ENCODE results near the gene FANCC.

FANCC gene

DNA sequence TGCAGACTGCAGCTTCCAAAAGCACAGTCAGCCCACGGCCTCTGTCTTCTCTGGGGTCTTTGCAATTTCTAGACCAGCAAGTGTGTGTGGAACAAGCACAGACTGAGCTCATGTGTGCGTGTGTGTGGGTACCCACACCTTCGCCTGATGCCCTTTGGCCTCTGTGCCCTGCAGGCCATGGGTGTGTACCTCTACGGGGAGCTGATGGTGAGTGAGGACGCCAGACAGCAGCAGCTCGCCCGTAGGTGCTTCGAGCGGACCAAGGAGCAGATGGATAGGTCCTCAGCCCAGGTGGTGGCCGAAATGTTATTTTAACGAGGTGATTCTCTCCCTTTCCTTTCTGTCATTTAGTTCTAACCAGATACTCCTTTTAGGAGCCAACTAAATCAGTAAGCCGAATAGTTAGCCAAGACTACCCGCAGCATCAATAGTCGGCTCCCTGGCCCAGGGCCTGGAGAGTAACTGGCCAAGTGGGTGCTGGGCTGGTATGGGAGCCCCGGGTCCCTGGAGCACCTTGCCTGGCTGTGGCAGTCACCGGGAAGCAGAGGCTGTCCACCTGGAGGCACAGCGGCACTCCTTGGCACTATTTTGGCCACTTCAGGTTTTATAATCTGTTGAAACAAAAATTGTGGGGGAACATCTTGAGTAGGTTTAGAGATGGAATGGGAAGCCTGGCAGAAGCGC, 235.0 kb downstream of the FANCC start:
- no peak for DNase-seq

GRCh38 chr9:95081998-95082397, 235.5 kb downstream of the FANCC start:
- no peak for DNase-seq

- no peak for DNase-seq
Observed at GRCh38 chr9:95080961-95081647, 236.4 kb downstream of the FANCC start.

- no peak for DNase-seq
Observed at GRCh38 chr9:95079461-95079860, 238.0 kb downstream of the FANCC start.

DNA sequence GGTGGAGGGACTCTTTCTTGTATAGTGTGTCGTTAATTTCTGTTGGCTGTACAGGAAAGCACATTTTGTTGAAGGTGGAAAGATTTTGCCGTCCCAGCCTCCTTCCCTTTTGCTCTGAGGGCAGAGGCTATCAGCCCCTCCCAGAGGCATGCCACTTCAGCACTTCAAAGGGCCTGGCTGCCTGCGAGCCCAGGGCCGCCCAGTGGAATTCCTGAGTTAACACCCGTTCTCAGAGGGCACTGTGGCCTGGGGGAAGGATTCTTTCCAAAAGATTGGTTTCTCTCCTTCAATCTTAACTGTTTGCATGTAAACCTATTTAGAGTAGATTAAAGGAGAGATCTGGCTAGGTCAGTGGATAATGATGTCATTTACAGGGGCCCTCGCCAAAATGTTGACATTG, 238.6 kb downstream of the FANCC start:
- no peak for DNase-seq

GRCh38 chr9:95078511-95078910, 239.0 kb downstream of the FANCC start:
- no peak for DNase-seq

DNA sequence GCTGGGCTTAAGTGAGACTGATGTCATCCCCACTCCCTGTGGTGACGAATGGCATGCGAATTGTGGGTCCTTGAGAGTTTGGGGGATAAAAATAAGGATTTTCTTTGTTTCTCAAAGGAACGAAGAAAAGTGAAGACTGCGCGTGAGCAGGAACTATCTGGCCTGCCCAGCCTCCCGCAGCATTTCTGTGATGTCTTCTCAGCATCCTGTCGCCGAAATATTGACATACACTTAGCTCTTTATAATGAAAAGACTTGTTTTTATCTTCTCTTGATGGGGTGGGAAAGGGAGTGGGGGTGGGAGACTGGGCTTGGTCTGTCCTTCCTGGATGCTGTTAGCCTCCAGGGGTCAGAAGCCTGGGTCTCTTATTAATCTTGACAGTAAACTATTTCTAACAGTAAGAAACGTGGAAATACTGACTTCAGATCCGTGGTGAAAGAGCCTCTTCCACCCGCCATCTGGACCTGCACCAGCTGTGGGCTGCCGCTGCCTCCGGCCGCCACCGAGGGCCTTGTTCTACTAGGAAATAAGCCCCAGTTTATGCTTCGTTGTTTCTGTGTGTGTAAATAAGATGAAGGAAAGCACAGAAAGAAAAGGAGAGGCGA, 239.6 kb downstream of the FANCC start:
- DNase-seq, result no peak

DNA sequence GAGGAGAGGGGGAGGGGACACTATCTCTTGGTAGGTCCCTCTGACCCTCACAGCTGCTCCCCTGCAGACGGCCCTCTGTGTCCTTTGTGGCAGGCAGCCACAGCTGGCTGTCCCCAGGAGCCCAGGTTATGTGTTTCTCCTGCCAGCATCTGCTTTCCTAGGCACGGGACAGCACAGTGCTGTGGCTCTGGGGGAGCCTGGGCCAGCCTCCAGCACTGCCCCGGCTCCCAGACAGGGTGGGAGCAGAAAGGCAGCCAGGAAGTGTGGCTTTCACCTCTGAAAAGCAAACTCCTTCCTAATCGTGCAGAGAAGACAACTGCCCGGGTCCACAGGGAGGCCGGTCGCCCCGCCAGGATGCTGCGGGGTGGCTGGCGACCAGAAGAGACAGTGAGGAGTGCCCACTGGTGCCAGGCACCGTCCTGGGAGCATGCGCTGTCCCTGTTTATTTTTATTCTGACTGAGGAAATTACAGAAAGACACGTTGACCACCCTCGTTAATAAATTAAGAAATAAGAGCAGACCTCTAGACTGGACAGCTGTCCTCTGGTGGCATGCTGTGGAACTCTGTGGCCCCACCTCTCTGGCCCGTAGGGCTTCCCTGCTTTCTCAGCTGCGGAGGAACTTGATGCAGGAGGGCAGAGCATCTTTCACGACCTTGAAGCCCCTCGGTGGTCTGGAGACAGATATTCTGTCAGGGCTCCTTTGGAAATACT, 240.3 kb downstream of the FANCC start:
- DNase-seq, result no peak

GRCh38 chr9:95076696-95077052, 240.8 kb downstream of the FANCC start:
- DNase-seq, result no peak

GRCh38 chr9:95075700-95076099, 241.8 kb downstream of the FANCC start:
- no peak for DNase-seq

DNA sequence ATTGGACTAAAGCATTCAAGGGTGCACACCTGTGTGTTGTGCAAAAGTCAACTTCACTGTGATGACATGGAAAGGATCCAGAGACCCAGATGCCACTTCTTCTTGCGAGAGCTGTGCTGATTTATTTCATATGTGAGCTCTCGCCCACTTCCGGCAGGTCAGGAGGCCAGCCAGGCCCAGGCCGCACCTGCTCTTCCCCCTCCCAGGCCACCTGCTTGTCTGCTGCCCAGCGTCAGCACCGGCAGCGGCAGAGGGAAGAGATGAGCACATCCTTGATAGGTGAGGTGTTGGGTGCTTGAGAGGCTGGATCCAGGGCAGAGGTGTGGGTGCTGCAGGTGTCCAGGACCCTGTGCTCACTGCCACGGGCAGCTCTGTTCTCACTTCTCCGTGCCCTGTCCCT, 242.9 kb downstream of the FANCC start:
- DNase-seq, result peak; percentile 12

- DNase-seq, result no peak
Observed at GRCh38 chr9:95073918-95074317, 243.6 kb downstream of the FANCC start.

DNA sequence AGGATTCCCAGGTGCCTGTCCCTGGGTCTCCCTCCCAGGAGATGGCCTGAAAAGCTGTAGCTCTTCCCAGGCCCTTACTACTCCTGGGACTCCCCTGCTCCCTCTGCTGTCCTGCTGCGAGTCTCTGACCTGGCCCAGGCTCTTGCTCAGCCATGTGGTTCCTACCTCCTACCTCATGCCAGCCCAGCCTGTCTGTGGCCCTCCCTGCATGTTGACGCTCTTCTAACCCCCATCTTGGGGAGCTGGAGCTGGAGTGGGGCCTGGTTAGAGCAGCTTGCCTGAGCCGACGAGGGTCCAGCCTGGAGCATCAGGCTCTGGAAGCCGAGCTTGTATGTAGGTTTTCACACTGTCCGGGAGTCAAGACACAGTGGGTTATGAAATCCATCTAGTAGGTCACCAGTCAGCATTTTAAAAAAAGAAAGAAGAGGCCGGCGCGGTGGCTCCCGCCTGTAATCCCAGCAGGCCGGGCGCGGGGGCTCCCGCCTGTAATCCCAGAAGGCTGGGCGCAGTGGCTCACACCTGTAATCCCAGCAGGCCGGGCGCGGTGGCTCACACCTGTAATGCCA, 244.4 kb downstream of the FANCC start:
- no peak for DNase-seq

- no peak for DNase-seq
Observed at GRCh38 chr9:95071925-95072324, 245.6 kb downstream of the FANCC start.

- DNase-seq, result no peak
Observed at GRCh38 chr9:95071450-95071849, 246.1 kb downstream of the FANCC start.

DNA sequence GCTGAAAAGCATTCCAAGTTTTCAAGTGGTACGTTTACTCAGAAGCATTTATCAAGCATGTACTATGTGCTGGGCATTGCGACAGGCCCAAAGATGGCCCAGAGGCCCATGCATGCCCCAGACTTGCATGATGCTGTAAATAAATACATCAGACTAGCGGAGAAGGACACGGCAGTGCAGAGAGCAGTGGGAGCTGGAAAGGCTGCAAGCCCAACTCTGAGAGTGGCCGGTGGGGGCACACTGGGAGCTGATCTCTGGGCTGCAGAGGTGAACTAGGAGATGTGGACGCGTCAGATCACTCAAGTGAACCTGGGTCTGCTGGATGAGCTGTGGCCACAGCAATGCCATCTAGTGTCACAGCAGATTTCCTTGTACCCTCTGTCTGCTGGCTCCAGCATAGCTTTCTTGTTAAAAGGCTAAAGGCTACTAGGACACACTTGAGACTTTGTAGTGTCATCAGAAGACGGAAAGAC, 246.9 kb downstream of the FANCC start:
- DNase-seq, result no peak

DNA sequence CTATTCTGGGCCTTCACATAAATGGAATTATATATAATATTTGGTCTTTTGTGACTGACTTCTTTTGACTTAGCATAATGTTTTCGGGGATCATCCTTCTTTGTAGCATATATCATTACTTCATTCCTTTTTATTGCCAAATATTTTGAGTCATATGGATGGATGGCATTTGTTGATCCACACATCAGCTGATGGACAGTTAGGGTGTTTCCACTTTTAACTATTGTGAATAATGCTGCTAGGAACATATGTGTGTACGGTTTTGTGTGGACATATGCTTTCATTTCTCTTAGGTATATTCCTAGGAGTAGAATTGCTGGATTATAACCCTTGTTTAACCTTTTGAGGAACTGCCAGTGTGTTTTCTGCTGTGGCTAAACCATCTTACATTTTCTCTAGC, 249.6 kb downstream of the FANCC start:
- DNase-seq, result no peak

DNA sequence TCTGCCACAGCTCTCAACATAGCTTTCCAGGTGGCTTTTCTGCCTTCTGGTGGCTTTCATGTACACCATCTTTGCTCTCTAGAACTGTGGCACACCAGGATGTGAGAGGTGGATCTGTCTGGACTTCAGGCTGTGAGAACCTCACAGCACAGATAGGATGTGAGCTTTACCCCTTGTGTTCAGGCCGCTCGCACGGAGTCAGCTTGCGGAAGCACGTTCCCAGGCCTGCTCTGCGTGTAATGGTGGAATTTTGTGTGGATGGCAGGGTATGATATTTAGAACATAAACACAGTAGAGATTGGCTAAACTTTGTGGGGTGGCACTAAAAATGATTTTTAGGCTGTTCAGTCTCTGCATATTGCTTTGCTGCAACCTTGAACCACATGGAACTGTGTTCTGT, 250.5 kb downstream of the FANCC start:
- no peak for DNase-seq

DNA sequence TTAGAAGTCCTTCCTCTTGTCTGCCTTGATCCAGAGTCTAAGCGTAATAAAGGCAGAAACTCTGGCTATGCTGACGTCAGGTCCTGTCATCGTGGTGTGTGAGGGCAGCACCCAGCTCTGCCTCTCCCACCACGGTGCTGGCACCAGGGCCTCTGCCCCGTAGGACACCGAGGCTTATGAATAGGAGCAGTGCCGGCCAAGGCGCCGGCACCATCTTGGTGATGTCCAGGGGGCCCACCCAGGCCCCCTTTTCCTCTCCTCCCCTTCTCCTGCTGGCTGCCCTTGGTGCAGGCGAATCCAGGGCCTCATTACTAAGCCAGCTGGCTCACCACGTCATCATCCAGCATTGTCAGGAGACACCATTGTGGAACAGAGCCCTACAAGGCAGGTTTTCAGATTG, 252.3 kb downstream of the FANCC start:
- no peak for DNase-seq

DNA sequence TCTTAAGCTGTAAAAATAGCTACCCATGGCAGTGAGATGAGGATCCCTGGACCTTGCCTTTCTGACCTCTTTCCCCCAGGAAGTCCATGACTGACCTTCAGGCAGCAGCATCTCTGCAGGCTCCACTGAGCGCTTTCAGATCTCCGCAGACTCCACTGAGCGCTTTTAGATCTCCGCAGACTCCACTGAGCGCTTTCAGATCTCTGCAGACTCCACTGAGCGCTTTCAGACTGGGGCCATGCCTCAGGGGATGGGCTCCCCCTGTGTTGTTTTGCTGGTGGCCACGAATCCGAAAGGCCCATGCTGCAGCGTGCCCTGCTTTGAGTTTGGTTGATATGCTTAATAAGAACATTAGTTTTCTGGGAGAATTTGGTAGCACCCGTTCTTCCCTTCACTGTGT, 254.2 kb downstream of the FANCC start:
- no peak for DNase-seq

DNA sequence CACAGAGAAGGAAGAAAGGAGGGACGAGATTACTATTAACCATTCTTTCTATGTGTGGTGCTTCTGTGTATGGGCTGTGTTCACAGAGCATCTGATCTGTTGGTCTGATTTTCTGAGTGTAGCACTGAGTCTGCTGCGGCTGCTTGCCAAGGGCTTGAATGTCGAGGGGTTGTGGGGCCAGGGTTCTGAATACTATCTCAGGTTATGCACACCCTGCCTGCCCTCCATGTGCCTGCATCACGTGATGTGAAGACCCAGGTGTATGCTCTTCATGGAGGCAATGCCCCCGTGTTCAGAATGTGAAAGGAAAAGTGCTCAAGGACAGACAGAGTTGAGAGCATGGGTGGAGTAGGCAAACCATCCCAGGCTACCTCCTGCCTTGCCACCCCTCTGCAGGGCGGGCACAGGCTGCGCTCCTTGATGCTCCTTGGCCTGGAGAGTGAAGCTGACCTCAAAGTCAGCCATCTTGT, 254.9 kb downstream of the FANCC start:
- DNase-seq, result no peak

DNA sequence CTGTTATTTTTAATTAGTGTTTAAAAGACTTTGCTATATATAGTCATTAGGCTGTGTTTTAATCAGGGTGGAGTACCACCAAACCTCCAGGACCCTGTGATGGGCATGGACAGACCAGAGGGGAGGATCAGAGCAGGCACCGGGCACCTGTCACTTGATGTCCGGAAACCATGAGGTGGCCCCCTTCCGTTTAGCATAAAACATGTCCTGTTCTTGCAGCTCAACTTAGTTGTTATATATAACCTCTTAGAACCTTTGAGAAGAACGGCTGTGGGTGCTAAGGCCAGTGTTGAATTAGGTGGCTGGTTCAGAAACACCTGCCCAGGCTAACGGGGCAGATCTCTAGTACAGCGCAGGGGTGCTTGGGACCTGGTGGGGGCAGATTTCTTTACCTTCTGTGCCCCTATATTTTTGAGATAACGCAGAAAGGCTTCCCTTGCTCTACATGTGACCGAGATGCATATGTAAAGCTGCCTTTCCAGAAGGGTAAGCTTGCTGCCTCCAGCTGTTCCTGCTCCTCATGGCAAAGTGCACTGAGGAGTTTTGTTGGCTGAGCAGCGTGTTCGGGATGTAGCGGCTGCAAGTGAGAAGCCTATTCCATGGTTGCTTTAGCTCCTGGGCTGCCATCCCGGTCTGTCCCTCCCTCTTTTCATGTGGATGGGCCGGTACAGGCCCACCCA, 255.5 kb downstream of the FANCC start:
- no peak for DNase-seq

DNA sequence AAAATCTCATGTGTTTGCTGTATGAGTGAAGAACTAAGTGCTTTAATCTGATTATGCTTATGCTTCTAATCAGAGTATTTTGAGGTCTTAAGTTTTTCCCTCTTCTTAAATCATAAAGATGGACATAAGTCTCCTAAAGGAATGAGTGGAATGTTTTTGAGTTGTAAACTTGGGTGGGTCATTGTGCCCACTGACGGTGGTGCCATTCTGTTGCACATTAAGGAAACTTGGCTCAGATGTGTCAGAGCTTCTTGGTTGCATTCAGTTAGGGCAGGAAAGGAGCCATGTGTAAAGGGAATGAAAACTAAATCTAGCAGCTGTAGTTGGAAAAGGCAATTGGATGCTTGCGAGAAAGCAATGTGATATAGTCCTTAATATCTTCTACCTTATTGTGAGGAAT, 256.6 kb downstream of the FANCC start:
- no peak for DNase-seq

Data from NCI-H524 treated with DMSO at 0.1 percent for 48 hours (cell line).